Measurements from ENCODE around the gene NUAK2. TPM values are rescaled to one million over a fixed set of nuclear protein-coding genes. Genes with fewer than 3 reads are reported as not detected.

Gene NUAK2
- total and polyA plus RNA-seq, 8 donors, result 6.1 to 12.3 (median 8.6) TPM

DNA sequence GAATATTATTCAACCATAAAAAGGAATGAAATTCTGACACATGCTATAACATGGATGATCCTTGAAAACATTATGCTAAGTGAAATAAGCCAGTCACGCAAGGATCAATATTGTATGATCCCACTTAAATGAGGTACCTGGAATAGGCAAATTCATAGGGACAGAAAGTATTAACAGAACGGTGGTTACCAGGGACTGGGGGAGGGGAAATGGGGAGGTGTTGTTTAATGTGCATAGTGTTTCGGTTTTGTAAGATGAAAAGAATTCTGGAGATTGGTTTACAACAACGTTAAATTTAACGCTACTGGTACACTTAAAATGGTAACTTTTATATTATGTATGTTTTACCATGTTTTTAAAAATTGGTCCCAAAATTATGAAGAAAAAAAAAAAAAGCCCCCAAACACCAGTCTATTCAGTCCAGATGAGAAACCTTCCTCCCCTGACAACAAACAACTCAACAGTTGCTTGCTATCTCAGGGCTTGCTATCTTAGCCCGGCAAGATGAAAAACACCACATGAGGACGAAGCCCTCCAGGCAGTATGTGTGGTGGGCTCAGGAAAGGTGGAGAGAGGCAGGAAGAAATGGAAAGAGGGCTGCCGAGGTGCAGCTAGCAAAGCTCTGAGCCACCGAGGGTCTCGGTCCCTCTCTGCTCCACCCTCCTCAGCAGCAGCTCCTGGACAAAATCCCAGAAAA, 8.5 kb downstream of the NUAK2 start:
- Histone ChIP-seq H3K4me1 (peaks cover 36 to 77% of the 10 kb centered on the region in 2 donors), H3K4me3 (peak overlapping the region in 1 of 2 donors; percentile 20), H3K36me3 (peaks cover 0 to 37% of the 10 kb centered on the region in 2 donors), H3K27me3 (no peaks in the 10 kb centered on the region), H3K9me3 (no peaks in the 10 kb centered on the region), H3K27ac (peak overlapping the region; percentile 84 to 94)
- TF ChIP-seq, protein P1, sequence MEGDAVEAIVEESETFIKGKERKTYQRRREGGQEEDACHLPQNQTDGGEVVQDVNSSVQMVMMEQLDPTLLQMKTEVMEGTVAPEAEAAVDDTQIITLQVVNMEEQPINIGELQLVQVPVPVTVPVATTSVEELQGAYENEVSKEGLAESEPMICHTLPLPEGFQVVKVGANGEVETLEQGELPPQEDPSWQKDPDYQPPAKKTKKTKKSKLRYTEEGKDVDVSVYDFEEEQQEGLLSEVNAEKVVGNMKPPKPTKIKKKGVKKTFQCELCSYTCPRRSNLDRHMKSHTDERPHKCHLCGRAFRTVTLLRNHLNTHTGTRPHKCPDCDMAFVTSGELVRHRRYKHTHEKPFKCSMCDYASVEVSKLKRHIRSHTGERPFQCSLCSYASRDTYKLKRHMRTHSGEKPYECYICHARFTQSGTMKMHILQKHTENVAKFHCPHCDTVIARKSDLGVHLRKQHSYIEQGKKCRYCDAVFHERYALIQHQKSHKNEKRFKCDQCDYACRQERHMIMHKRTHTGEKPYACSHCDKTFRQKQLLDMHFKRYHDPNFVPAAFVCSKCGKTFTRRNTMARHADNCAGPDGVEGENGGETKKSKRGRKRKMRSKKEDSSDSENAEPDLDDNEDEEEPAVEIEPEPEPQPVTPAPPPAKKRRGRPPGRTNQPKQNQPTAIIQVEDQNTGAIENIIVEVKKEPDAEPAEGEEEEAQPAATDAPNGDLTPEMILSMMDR (IDR thresholded peaks at IDR 0.05), result no peak
- no peak for DNase-seq
- intact Hi-C loops (cut with DNase I), result no loop called here
- ATAC-seq, result no peak

DNA sequence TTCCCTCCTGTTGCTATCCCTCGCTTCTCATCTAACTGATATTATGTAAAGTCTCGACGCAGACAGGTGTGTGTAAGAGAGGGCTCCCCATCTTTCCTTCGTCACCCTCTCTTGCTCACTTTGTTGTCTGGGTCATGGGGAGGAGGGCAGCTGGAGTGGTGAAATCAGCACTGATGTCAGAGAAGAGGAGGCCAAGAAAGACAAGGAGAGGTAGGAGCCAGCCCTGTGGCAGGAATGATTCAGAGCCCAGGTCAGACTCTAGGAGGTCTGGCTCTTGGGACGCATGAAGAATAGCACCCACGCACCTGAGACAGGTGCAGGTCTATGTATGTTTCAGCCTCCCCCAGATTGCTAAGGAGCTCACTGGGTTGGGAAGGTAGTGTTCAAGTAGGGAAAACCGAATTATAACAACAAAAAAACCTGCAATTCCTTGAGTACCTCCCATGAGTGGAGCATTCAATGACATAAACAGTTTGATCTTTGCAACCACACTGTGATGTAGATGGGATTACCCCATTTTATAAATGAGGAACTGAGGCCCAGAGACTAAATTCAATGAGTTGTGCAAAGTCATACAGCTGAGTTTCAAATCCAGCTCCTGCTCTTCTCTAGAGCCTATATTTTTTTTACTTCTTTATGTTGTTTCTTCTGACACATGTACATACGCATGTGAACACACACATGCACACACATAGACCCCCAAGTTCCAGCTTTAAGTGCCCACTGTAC, 10.4 kb downstream of the NUAK2 start:
- no peak for DNase-seq
- intact Hi-C loops (cut with DNase I), result no loop called here
- H3K36me3 ChIP-seq, result peaks cover 0 to 56% of the 10 kb centered on the region in 2 donors
- H3K4me1 ChIP-seq, result peaks cover 24 to 58% of the 10 kb centered on the region in 2 donors
- no peaks in the 10 kb centered on the region for H3K27me3 ChIP-seq
- no peaks in the 10 kb centered on the region for H3K9me3 ChIP-seq
- ATAC-seq, result no peak
- no peak overlapping the region for H3K4me3 ChIP-seq
- TF ChIP-seq, protein P1 (IDR thresholded peaks at IDR 0.05), result no peak
- peak overlapping the region in 1 of 2 donors; percentile 94 for H3K27ac ChIP-seq

DNA sequence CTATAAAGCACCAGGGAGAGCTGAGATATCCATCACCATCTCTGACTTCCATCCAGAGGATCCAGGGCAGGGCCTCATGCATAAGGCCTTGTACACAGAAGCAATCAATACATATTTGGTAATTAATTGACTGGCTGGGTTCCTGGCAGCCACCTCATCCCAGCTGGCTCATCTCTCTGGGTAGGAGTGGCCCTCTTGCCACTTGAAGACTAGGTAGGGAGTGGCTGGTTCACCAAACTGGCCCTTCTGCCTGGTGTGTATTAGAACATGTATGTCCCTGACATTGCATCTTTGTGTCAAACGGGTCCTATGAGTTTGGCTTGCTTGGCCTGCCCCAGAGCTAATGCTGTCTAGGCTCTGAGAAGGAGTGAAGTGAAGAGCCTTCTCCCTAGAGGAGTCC, 11.8 kb downstream of the NUAK2 start:
- intact Hi-C loops (cut with DNase I), result no loop called here
- no peaks in the 10 kb centered on the region for H3K9me3 ChIP-seq
- H3K27me3 ChIP-seq, result no peaks in the 10 kb centered on the region
- H3K4me3 ChIP-seq, result no peak overlapping the region
- TF ChIP-seq, protein P1 (IDR thresholded peaks at IDR 0.05), result no peak
- peaks cover 20 to 44% of the 10 kb centered on the region in 2 donors for H3K4me1 ChIP-seq
- peaks cover 0 to 70% of the 10 kb centered on the region in 2 donors for H3K36me3 ChIP-seq
- H3K27ac ChIP-seq, result no peak overlapping the region
- ATAC-seq (no peak), DNase-seq (no peak)

DNA sequence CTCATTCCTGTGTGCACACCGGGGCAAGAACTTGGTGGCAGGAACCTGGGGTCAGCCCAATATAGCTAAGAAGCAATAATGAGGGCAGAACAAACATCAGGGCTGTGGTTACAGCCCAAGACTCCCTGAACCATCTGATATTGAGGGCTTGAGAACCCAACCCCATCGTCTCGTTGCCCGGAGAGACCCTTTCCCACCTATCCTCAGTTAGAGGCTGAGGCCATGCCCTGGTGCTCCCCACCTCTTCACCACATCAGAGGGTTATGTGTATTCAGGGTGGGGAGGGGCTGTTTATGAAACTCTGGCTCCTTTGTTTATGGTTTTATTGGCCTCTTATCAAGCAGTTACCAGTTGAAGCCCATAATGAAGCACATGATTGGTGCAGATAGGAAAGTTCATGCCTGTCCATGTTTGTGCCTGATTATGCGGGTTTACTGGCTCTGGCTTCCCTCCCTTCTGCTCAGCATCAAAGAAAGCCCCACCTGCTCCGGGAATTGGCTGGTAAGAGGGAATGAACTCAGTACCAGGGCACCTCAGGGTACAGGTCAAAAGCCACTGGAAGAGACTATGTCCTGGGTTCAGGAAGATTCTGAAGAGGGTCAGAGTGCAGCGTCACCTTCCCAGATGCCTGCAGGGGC, 14.5 kb downstream of the NUAK2 start:
- no peak for DNase-seq
- Histone ChIP-seq H3K4me1 (peaks cover 5 to 17% of the 10 kb centered on the region in 2 donors), H3K9me3 (no peaks in the 10 kb centered on the region), H3K36me3 (peaks cover 0 to 97% of the 10 kb centered on the region in 2 donors), H3K4me3 (no peak overlapping the region), H3K27ac (no peak overlapping the region), H3K27me3 (no peaks in the 10 kb centered on the region)
- no peak for ATAC-seq
- TF ChIP-seq, protein P1 (IDR thresholded peaks at IDR 0.05), result no peak
- intact Hi-C loops (cut with DNase I), result no loop called here

DNA sequence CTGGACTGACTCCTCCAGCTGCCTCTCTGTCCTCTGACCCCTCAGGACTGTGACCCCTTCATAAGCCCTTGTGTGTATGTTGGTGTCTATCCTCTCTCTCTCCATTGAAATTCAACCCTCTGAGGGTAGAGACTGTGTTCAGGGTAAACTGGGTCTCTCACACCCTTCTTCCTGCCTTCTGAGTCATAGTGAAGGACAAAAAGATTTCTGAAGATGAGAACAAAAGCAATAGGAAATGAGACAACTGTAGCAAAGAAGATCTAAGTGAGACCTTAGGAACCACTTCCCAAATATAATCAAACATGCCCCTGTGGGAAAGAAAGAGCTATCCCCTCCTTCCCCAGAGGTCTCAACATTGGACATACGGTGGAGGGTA, 16.9 kb downstream of the NUAK2 start:
- intact Hi-C loops (cut with DNase I), result no loop called here
- H3K4me3 ChIP-seq, result no peak overlapping the region
- H3K27ac ChIP-seq, result peak overlapping the region in 1 of 2 donors; percentile 45
- no peaks in the 10 kb centered on the region for H3K9me3 ChIP-seq
- no peak for DNase-seq
- TF ChIP-seq, protein P1 (IDR thresholded peaks at IDR 0.05), result no peak
- ATAC-seq, result no peak
- H3K4me1 ChIP-seq, result peaks cover 7 to 9% of the 10 kb centered on the region in 2 donors
- no peaks in the 10 kb centered on the region for H3K27me3 ChIP-seq
- H3K36me3 ChIP-seq, result peaks cover 0 to 81% of the 10 kb centered on the region in 2 donors

Data from left lung (tissue), 10 donors.